ENCODE data around the gene IL18R1.

The IL18R1 gene

DNA sequence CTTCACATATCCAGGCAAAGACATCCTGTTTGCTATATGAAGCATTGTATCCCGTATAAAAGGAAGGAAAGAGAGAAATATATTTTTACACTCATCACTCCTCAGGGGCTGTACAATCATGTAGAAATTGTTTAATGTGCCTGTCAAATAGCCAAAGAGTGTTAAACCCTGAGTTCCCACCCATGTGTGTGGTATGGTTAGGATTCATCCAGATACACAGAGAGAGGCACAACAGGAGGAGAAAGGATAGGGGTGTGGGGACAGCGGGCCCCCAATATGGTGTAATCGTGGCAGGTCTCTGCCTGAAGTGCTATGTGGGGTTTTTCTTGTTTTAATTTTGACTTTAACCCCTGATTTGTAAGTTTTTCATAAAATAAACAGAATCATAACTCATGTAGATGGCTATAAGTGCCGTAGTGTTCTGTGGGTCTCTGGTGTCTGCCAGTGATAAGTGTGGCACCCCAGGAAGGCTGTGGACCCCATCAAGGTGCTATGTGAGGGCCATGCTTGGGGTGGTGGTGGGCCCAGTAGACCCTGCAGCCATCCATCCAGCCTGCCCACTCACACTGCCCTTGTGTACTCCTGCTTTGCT, 10.2 kb upstream of the IL18R1 start:
- DNase-seq (ENCODE audit: low read depth, low spot score), result no peak

DNA sequence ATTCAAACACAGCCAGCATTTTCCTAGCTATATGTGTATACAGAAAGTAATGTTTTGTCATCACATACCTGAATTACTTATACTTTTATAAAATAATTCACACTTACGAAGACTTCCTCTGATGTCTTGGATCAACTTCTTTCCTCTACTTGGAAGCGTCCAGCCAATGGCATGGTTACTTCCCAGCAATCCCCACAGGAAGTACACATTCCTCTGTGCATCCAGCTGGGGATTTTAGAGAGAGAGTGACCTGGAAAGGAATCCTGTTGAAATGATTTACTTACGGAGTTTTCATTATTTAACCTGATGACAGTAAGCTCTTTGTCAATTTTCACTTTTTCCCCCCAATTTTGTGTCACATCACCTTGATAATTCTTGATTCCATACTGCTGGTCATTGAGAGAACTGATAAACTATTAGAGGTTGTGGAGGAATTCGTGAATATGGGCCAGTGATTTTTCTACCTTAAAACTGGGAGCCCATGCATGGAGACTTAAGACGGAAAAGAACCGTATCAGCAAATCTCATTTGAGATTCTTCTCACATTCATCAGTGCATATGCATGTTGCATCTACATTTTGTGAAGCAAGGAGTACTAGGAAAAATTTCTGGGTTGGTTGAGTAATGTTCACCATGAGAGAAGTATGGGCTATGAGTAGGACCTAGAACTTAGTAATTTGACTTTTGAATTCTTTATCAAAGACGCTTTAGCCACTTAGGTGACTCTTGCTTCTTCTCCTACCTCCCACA, 9.0 kb upstream of the IL18R1 start:
- no peak for DNase-seq (ENCODE audit: low read depth, low spot score)

DNA sequence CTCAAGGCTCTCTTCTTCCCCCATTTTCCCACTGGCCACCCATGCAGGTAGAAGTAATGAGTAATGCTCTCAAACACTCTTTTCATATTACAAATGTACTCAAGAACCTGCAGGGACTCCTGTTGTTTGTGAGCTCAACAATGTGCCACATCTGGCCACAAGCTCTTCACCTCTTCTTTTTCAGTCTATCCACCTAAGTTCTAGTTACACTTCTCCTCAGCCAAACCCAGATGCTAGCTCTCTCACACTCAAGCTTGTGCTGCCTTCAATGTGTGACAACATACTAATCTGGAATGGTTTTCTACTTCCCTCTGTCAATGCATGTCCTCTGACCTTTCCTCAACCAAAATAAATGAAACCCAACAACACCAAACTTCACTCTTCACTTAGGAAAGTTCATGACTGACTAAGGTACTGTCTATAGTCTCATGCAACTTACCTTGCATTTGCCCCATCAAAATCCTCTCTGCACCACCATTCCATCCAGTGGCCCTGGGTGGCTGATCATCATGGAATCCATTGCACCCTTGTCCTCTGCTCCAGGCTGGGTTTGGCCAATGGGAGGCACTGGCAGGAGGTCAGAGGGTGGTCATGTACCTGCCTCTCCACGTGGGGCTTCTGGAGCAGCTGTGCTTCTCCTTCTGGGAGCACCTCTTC, 5.3 kb upstream of the IL18R1 start:
- no peak for DNase-seq (ENCODE audit: low read depth, low spot score)

DNA sequence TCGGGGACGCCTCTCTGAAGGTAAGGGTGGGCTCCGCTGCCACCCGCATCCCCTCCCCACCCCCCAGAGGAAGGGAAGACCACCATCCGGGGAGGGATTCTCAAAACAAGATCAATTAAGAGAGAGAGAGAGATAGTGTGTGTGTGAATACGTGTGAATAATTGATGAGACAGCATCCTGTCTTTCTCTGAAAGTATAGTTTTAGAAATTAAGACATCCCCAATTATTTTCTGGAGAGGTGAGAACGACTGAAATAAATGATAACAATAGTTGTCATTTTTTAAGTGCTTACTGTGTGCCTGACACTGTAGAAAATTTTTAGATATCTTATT, 751 bp downstream of the IL18R1 start:
- DNase-seq (ENCODE audit: low read depth, low spot score), result no peak

DNA sequence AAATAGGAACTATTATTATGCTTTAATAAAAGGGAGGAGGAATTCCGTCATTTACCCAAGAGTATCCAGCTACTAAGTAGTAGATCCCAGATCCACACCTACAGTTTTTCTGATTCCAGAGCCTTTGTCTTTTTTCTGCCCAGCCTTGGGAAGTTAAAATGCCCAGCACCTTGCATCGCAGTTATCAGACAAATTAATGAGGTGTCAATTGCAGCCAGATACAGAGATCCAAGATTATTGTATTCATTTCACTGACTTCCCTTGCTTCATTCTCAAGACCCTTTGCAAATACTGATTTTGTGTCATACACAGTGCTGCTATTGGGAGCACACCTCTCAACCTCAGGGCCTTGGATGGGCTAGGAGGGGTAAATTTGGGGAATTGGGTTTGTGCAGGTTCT, 1.1 kb downstream of the IL18R1 start:
- no peak for DNase-seq (ENCODE audit: low read depth, low spot score)

DNA sequence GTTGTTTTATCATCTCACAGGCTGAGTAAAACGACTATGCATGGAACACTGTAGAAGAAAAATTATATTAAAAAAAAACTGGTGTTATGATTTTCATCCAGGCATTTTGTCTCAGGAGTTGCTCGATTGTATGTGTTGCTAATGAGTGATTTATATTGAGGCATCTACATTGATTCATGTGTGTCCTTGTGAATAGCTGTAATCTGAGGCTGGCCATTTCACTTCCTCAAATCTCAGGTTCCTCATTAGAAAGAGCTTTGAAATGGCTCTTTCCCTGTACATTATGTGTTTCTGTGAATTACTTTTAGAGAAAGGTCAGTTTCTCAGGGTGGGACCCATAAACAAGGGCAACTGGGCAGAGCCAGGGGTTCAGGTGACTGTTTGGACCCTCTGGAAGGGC, 2.3 kb downstream of the IL18R1 start:
- DNase-seq (ENCODE audit: low read depth, low spot score), result no peak

DNA sequence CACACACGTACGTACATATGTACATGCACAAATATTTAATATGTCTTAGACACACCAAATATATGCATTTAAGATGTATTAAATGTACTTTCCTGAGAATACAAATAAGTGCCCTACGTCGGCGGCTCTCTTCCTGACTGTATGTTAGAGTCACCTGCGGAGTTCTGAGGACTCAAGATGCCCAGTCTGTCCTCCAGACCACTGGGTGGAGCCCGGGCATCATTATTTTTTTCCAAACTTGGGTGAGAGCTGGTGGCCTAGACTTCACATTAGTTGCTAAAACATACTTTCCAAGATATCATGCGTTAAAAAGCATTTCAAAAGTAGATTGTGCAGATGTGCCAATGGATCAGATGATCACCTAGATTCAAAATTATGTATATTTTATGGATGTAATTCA, 2.9 kb downstream of the IL18R1 start:
- no peak for DNase-seq (ENCODE audit: low read depth, low spot score)

DNA sequence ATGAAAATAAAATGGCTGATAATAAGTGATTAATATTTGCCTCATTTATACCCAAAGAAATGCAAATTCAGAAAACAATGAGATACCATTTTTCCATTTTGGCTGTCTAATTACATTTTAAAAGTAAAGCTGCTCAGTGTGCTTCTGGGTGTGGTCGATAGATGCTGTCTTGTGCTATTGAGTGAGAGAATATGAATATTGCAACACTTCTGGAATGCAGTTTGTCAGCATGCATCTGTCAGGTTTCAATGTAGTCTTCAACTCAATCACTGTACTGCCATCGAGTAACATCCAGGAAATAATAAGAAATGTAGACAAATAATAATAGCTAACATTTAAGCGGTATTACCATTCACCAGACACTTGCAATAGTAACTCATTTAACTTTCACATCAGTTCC, 3.9 kb downstream of the IL18R1 start:
- no peak for DNase-seq (ENCODE audit: low read depth, low spot score)

DNA sequence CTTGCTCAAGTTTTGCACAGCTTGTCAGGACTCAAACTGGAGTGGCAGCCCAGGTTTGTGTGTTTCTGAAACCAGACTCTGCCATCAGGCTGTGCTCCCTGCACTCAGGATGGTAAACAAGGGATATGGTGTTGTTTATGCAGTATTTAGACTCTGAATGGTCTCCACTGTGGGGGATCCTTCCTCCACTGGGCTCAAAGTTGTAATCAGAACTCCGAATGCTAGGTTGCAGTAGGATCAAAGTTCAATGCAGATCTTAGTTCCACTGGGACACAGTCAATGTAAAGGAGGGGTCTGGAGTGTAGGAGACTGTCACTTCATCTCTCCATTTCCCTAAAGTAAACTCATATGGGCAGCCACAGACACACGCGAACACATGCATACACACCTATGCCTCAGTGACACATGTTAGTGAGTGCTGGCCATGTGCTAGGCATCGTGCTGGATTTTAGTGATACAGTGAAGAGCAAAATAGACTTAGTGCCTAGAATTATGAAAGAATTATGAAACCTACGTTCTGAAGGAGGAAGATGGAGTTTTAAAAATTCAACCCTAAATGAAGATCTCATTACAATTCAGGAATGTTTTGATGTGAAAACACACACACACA, 6.1 kb downstream of the IL18R1 start:
- DNase-seq (ENCODE audit: low read depth, low spot score), result no peak

DNA sequence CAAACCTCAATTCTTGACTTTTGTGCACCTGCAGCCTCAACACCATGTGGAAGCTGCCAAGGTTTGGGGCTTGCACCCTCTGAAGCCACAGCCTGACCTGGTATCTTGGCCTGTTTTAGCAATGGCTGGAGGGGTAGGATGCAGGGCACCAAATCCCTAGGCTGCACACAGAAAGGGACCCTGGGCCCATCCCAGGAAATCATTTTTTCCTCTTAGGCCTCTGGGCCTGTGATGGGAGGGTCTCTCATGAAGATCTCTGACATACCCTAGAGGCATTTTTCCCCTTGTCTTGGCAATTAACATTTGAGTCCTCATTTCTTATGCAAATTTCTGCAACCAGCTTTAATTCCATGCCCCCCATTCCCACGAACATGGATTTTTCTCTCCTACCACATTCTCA, 10.2 kb downstream of the IL18R1 start:
- no peak for DNase-seq (ENCODE audit: low read depth, low spot score)

DNA sequence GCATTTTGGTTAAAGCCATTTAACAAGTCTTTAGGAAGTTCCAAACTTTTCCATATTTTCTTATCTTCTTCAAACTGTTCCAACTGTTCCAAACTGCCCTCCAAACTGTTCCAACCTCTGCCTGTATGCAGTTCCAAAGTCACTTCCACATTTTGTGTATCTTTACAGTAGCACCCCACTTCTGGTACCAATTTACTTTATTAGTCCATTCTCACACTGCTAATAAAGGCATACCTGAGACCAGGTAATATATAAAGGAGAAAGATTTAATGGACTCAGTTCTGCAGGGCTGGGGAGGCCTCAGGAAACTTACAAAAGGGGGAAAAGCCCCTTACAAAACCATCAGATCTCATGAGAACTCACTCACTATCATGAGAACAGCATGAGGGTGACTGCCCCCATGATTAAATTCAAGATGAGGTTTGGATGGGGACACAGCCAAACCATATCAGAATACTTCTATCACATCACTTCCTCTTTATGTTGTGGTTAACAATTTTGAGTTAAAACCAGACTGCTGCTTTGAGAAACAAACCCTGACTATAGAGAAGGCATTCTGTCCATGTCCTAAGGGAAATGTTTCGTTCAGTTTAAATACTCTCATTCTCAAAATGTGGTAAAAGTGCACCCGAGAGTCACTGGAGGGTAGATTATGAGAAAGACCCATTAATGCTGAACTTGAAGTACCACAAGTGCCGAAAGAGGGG, 11.0 kb downstream of the IL18R1 start:
- DNase-seq (ENCODE audit: low read depth, low spot score), result no peak

DNA sequence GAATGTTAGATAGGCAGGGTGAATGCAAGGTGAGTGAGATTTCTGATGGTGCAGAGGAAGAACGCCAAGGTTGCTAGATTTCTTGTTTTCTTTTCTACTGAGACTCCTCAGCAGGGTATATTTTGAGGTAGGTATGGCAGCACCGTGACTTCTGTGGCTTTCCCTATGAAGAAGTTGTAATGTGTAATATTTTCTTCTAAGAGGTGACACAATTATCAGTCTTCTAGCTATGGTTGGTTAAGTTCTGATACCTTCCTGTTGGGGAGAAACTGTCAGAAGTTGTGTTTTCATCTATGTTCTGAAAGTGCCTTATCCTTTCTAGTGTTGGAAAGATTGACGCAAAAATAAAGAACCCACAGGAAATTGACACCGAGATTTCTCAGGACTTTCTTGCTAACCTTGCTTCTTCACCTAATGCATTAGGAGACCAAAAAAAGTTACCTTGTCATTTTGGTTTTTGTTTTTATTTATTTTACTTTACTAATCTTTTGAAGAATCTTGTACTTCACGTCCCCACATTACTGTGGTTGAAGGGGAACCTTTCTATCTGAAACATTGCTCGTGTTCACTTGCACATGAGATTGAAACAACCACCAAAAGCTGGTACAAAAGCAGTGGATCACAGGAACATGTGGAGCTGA, 11.9 kb downstream of the IL18R1 start:
- DNase-seq (ENCODE audit: low read depth, low spot score), result no peak

DNA sequence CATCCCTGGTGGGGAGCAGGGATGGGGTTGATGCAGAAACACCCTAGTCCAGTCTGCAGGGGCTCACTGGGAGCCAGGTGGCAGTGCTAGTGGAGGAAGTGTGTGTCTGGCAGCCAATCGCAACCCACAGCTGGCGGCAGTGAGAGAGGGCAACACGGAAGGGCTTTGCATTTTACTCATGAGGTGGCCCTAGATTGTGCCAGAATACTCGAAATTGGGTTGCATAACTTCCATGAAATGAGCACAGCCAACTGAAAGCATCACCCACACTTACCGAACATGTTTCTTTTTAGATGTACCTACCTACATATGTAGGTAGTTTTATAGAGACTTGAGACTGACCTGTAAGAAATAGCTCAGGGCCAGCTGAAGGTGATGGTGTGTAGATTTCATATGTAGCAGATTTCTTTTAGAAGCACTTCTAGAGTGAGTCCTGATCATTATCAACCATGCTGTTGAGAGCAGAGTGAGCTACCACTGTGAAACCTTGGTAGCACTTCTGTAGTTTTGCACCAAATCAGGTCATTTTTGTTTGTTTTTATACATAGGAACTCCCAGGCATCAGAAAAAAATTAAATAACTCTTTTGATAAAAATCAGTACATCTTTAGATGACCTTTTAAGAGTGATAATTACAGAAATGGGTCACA, 13.0 kb downstream of the IL18R1 start:
- DNase-seq (ENCODE audit: low read depth, low spot score), result no peak

DNA sequence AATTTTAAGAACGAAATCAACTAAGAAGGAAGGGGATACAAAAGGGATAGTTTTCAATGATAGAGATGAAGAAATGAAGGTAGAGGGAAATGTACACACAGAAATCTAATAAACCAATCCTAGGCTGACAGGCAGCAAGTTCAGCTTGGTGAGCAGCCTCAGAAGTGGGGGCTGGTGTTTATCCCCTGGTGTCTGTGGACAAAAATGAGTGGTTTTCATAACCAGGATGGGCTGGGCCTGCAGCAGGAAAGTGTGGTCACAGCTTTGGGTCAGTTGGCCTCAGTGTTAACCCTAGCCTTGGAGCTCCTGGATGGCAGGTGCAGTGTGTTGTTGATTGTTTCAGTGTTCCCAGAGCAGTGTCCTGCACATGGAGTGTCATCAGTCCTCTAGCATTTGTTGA, 14.3 kb downstream of the IL18R1 start:
- DNase-seq (ENCODE audit: low read depth, low spot score), result no peak

DNA sequence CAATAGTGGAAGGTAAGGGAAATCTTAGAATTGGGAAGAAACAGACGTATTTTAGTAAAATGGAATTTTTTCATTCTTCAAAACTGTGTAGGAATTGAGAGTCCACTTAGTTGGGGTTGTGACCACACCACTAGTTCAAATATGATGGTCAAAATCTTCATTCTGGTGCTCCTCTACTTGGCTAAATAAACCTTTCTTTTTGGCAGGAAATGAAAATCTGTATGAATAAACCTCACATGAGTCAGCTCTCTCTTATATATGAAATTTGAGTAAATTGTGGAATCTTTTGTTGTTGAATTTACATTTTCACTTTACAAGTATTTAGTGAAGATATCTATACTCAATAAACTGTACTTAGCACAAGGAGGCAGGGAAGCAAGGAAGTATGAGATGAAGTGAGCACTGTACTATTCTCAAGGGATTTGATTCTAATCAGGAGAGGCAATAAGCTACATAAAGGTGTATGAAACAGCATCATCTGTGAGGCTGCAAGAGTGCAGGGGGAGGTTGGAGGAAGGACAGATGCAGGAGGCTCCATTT, 20.5 kb downstream of the IL18R1 start:
- no peak for DNase-seq (ENCODE audit: low read depth, low spot score)

DNA sequence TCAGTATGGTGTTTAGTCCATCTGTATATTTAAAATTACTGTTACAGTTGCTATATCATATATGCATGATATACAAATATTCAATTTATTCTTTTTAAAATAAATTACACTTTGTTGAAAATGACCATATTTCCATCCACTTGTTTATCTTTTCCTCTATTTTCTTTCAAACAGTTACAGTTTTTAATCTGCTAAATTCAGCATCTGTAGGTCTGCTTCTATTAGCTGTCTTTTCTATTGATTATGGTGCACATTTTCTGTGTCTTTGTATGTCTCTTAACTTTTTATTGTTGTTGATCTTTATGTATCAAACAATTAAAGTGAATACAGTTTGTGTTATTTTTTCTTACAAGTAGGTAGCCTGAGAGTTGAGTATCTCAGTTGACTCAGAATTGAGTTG, 28.1 kb downstream of the IL18R1 start:
- no peak for DNase-seq (ENCODE audit: low read depth, low spot score)

DNA sequence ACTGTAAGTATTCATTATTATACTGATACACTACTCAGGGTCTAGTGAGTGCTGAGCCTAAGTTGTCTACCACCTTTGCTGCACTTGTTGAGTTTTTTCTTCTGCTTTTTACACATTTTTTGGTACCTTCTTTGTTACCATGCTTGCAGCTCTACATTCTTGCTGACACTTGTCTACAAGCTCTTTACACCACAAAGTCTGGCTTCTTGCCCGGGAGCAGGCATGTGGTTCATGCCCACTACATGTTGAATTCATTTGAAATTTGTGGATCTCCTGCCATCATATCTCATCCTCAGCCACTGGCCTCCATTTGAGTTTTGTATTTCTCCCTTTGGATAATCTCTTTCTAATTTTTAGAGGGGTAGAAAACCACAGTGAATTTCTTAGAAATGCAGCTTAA, 29.9 kb downstream of the IL18R1 start:
- DNase-seq (ENCODE audit: low read depth, low spot score), result no peak

DNA sequence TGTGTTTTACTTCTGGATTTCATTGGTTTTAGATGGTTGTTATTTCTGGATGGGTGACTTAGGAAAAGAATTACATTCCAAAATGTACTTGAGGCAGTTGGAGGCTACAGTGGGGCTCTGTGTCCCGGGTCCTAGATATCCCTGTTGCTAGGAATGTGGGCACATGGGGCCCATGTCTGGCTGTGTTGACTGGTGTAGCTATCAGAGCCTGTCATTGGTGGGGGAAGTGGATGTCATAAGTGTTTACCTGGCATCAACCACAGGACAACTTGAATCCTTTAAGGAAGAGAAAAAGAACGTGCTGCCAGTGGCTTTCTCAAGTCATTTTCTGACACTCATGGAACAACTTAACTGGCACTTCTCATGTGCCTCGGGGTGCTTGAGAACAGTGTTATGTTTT, 30.4 kb downstream of the IL18R1 start:
- DNase-seq (ENCODE audit: low read depth, low spot score), result no peak

DNA sequence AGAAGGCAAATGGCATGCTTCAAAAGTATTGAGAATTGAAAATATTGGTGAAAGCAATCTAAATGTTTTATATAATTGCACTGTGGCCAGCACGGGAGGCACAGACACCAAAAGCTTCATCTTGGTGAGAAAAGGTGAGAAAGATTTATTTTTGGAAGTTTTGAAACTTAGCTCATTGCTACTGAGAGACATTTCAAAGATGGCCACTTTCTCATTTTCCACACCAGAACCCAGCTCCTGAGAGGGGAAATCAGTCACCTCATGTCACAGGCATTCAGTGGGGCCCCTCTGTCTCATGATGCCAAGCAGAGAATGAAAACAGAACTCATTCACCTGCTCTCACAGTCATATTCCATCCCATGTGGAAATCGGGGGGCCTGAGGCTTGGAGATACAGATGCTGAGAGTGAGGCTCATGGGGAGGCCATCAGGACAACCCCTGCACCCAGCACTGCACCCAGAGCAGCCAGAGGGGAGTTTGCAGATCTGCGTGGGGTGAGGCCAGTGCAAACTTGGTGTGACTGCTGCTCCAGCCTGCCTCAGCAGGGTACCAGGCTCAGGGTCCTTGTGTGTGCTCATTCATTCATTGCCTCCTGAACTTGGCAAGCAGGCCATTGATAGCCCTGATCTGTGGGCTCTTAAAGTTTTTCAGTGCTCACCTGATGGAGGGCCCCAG, 31.4 kb downstream of the IL18R1 start:
- DNase-seq (ENCODE audit: low read depth, low spot score), result no peak

DNA sequence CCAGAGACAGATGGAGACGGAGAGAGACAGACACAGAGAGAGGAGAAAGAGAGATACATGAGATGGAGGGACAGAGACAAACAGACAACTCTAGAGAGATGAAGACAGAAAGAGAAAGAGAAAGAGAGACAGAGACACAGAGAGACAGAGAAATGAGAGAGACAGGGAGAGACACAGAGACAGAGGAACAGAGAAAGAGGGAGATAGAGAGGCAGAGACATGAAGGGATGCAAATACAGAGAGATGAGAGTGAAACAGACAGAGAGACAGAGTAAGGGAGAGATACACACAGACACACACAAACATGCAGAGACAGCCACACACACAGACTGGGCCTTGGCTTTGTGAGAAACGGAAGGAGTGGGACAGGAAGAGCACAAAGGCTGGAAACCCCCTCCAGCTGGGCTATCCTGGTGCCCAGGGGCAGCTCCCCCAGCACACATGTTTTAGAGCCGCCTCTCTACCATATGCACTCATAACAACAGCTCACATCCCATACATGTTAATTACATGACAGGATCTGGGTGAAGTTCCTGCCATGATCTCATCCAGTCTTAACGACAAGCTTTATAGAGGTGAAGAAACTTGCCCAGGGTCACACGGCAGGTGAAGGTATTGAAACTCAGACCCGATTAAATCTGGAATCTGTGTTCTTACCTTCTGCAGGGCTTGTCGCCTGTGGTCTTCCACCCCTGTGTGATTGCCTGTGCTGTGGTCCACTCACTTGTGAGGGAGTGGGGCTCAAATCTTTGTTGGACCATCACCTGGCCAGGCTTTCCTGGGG, 32.4 kb downstream of the IL18R1 start:
- DNase-seq (ENCODE audit: low read depth, low spot score), result no peak

All from activated CD4-positive, CD25-positive, alpha-beta regulatory T cell treated with anti-CD3 and anti-CD28 coated beads, Interleukin-2, amount 50 U/mL, for 16 hours (primary cell).